H1 (cell line): ENCODE results near the gene MEIS3. TPM values are rescaled to one million over a fixed set of nuclear protein-coding genes. Genes with fewer than 3 reads are reported as not detected.
A peak's percentile ranks its signal among the peaks of the same experiment; 100 is the strongest.

Experiments used
- CTCF ChIA-PET: fragments of 300-600 bp; sonication (Branson Sonifier 250); formaldehyde crosslinking; loops from one replicate; lab custom pipeline; 2021; ENCODE audit not compliant: partially characterized antibody; lab: Charles Lee
- POLR2A ChIA-PET: fragments of 300-600 bp; sonication (Branson Sonifier 250); formaldehyde crosslinking; loops from one replicate; lab custom pipeline; 2021; ENCODE audit warnings: inconsistent platforms; ENCODE audit not compliant: partially characterized antibody; lab: Charles Lee
- DNase-seq, 2 experiments: peaks; one replicate each; pipeline versions ENCODE4 v3.0.0 to v3.0.0-alpha.2; 2010 to 2022; ENCODE audit warnings: low spot score in 2 of 2, low read depth in 1 of 2, mixed read lengths in 1 of 2
- FAIRE-seq: peaks from 2 replicates; lab custom pipeline; 2011; peaks lifted over from hg19 to GRCh38; lab: Jason Lieb, UNC
- H2AFZ ChIP-seq: 2 replicates; pipeline ENCODE4 v1.8.1; 2012; ENCODE audit warnings: low read length, inconsistent platforms
- H2AK5ac ChIP-seq: 2 replicates; pipeline ENCODE4 v1.6.1; 2013; ENCODE audit warnings: low read depth, low read length
- H2BK120ac ChIP-seq: replicated peaks from 2 replicates; pipeline ENCODE3; 2013; ENCODE audit warnings: low read depth, low read length, inconsistent platforms
- H2BK12ac ChIP-seq: 2 replicates; pipeline ENCODE4 v1.6.1; 2013; ENCODE audit warnings: low read depth, low read length
- H2BK15ac ChIP-seq: 2 replicates; pipeline ENCODE4 v1.6.1; 2013; ENCODE audit warnings: low read length
- H2BK20ac ChIP-seq: 2 replicates; pipeline ENCODE4 v1.6.1; 2013; ENCODE audit warnings: low read length
- H2BK5ac ChIP-seq: 2 replicates; pipeline ENCODE4 v1.6.1; 2013; ENCODE audit warnings: low read depth, low read length
- H3K14ac ChIP-seq: 2 replicates; pipeline ENCODE4 v1.6.1; 2013; ENCODE audit warnings: inconsistent platforms; ENCODE audit not compliant: insufficient read length
- H3K18ac ChIP-seq: 2 replicates; pipeline ENCODE4 v1.6.1; 2013; ENCODE audit warnings: low read length; ENCODE audit errors: extremely low read depth
- H3K23ac ChIP-seq: 2 replicates; pipeline ENCODE4 v1.6.1; 2013; ENCODE audit warnings: inconsistent platforms; ENCODE audit not compliant: insufficient read length
- H3K23me2 ChIP-seq: 2 replicates; pipeline ENCODE4 v1.6.1; 2013; ENCODE audit warnings: low read depth, low read length
- H3K27ac ChIP-seq: 2 replicates; pipeline ENCODE4 v1.6.1; 2011; ENCODE audit warnings: low read depth, low read length, inconsistent platforms
- H3K27me3 ChIP-seq, 4 experiments: replicated peaks in 1 of 4; 1 replicate in 1 of 4; 2 replicates in 3 of 4; pipeline versions ENCODE4 v1.6.1 to v1.8.1; 2011 to 2013; ENCODE audit warnings: low read length in 3 of 4, mild to moderate bottlenecking in 3 of 4, inconsistent platforms in 2 of 4, mixed read lengths in 2 of 4, moderate library complexity in 1 of 4; ENCODE audit not compliant: control insufficient read depth in 3 of 4, insufficient read depth in 3 of 4; ENCODE audit errors: extremely low read depth in 1 of 4
- H3K36me3 ChIP-seq, 4 experiments: 2 replicates each; pipeline versions ENCODE4 v1.6.1 to v1.8.1; 2011 to 2013; ENCODE audit warnings: mild to moderate bottlenecking in 4 of 4, low read length in 3 of 4, moderate library complexity in 2 of 4, control low read depth in 1 of 4, inconsistent platforms in 1 of 4; ENCODE audit not compliant: insufficient read depth in 4 of 4, control insufficient read depth in 2 of 4
- H3K4ac ChIP-seq: replicated peaks from 2 replicates; pipeline ENCODE3; 2013; ENCODE audit warnings: low read length, low read depth, mixed read lengths, inconsistent platforms; ENCODE audit not compliant: insufficient read length
- H3K4me1 ChIP-seq, 4 experiments: replicated peaks in 1 of 4; 1 replicate in 1 of 4; 2 replicates in 3 of 4; pipeline versions ENCODE4 v1.6.1 to v1.8.1; 2011 to 2013; ENCODE audit warnings: low read length in 3 of 4, inconsistent platforms in 2 of 4, mixed read lengths in 1 of 4; ENCODE audit not compliant: insufficient read depth in 4 of 4, control insufficient read depth in 3 of 4
- H3K4me2 ChIP-seq, 2 experiments: 2 replicates each; pipeline versions ENCODE4 v1.6.1 to v1.8.1; 2011 to 2013; ENCODE audit warnings: low read depth in 2 of 2, low read length in 2 of 2, control low read depth in 1 of 2, inconsistent platforms in 1 of 2, mild to moderate bottlenecking in 1 of 2; ENCODE audit not compliant: insufficient read depth in 1 of 2
- H3K4me3 ChIP-seq, 4 experiments: fragments of 200-600, 300-600 bp in 1 of 4; sonication (generic), shearing (Covaris generic), sonication (Bioruptor Twin) in 1 of 4; 2 replicates each; pipeline versions ENCODE4 v1.5.1 to v1.8.1; 2011 to 2016; ENCODE audit warnings: low read length in 4 of 4, low read depth in 3 of 4, control low read depth in 2 of 4, inconsistent platforms in 2 of 4, mild to moderate bottlenecking in 2 of 4, mixed read lengths in 1 of 4, moderate library complexity in 1 of 4; ENCODE audit not compliant: insufficient read depth in 2 of 4; ENCODE audit errors: extremely low read depth in 1 of 4
- H3K56ac ChIP-seq: replicated peaks from 2 replicates; pipeline ENCODE3; 2013; ENCODE audit warnings: low read depth, mild to moderate bottlenecking, mixed read lengths, low read length, inconsistent platforms; ENCODE audit not compliant: insufficient read length
- H3K79me1 ChIP-seq: 2 replicates; pipeline ENCODE4 v1.6.1; 2013; ENCODE audit warnings: low read depth, low read length, control low read depth
- H3K79me2 ChIP-seq, 2 experiments: 2 replicates each; pipeline versions ENCODE4 v1.6.1 to v1.8.1; 2012 to 2013; ENCODE audit warnings: low read length in 2 of 2, mild to moderate bottlenecking in 2 of 2, inconsistent platforms in 1 of 2; ENCODE audit not compliant: insufficient read depth in 2 of 2, control insufficient read depth in 1 of 2
- H3K9ac ChIP-seq, 4 experiments: replicated peaks in 1 of 4; 1 replicate in 1 of 4; 2 replicates in 3 of 4; pipeline versions ENCODE4 v1.6.1 to v1.8.1; 2011 to 2013; ENCODE audit warnings: low read depth in 3 of 4, low read length in 3 of 4, control low read depth in 2 of 4, mild to moderate bottlenecking in 2 of 4, moderate library complexity in 2 of 4, inconsistent platforms in 1 of 4; ENCODE audit errors: extremely low read depth in 1 of 4
- H3K9me3 ChIP-seq, 2 experiments: 2 replicates each; pipeline versions ENCODE4 v1.6.1 to v1.8.1; 2012 to 2013; ENCODE audit warnings: mild to moderate bottlenecking in 2 of 2, moderate library complexity in 2 of 2, control low read depth in 1 of 2, inconsistent platforms in 1 of 2, low read depth in 1 of 2, low read length in 1 of 2, mixed read lengths in 1 of 2; ENCODE audit not compliant: insufficient read depth in 2 of 2
- H4K20me1 ChIP-seq, 2 experiments: replicated peaks in 1 of 2; 2 replicates each; pipeline versions ENCODE3 to v1.8.1; 2011 to 2013; ENCODE audit warnings: inconsistent platforms in 2 of 2, low read length in 2 of 2, mild to moderate bottlenecking in 1 of 2; ENCODE audit not compliant: insufficient read depth in 2 of 2, control insufficient read depth in 1 of 2
- H4K5ac ChIP-seq: 2 replicates; pipeline ENCODE4 v1.6.1; 2013; ENCODE audit warnings: low read length, low read depth, mixed read lengths, inconsistent platforms; ENCODE audit not compliant: insufficient read length
- H4K8ac ChIP-seq: 2 replicates; pipeline ENCODE4 v1.8.0; 2013; ENCODE audit warnings: mild to moderate bottlenecking, moderate library complexity, low read length, inconsistent platforms; ENCODE audit not compliant: insufficient read depth; ENCODE audit errors: extremely low read depth
- H4K91ac ChIP-seq: replicated peaks from 2 replicates; pipeline ENCODE3; 2013; ENCODE audit warnings: low read length, mixed read lengths, inconsistent platforms; ENCODE audit not compliant: insufficient read length
- CBX5 ChIP-seq: fragments of 300-800, 300-1000 bp; sonication (generic); IDR thresholded peaks from 2 replicates; pipeline ENCODE4 v1.7.1; 2016; ENCODE audit warnings: antibody characterized with exemption, low read length, low read depth
- ZNF274 ChIP-seq: IDR thresholded peaks from 2 replicates; pipeline ENCODE4 v1.7.0; 2012; ENCODE audit warnings: low read length, borderline replicate concordance; ENCODE audit errors: extremely low read depth
- WGBS, 2 experiments: shearing (Covaris generic) in 1 of 2; methylation state at CpG; one replicate each; pipeline versions ENCODE4 v1.1.6 to v1.1.7; 2013 to 2015; ENCODE audit warnings: low lambda C conversion rate in 2 of 2, mixed read lengths in 2 of 2, inconsistent platforms in 1 of 2, low coverage in 1 of 2, missing lambda C conversion rate in 1 of 2; ENCODE audit not compliant: insufficient replicate concordance in 2 of 2, insufficient coverage in 1 of 2, insufficient read length in 1 of 2; ENCODE audit errors: extremely low coverage in 1 of 2, missing lambda C conversion rate in 1 of 2; 5-methylcytosine and 5-hydroxymethylcytosine counted together
- polyA plus RNA-seq, 7 experiments: library from polyadenylated mRNA; depleted of rRNA in 3 of 7; stranded (reverse) in 5 of 7; unstranded in 2 of 7; fragments of >200 nt in 5 of 7; fragments of 200-250 nt in 2 of 7; gene quantifications; 1 replicate in 5 of 7; 2 replicates in 1 of 7; 4 replicates in 1 of 7; pipeline versions ENCODE4 v1.2.1 to v1.2.3, GENCODE V29; 2011 to 2013; ENCODE audit warnings: missing spikeins in 2 of 7, mixed read lengths in 2 of 7
- total RNA-seq: library from RNA; stranded (reverse); fragmentation: NEBNext Ultra II Directional; extraction: Animal tissue kit (Norgen Biotek cat#: 25700); gene quantifications from 2 replicates; pipeline ENCODE4 v1.2.1, GENCODE V29; 2021
- TF ChIP-seq, protein P1 (sequence below): IDR thresholded peaks from 2 replicates; pipeline ENCODE4 v1.6.1; 2012; ENCODE audit warnings: inconsistent platforms

Gene MEIS3
- total and polyA plus RNA-seq, 2 of the 8 experiments (the other 6 are each of a cell fraction or from before 2014, with no cell fraction given) = 24.5 to 28.2 TPM

GRCh38 chr19:47415953-47416642 is 3.2 kb downstream of the MEIS3 start:
- Histone ChIP-seq H3K23ac (no peak overlapping the region), H4K20me1 (peaks cover 5 to 12% of the 10 kb centered on the region in 2 experiments), H3K36me3 (peaks cover 0 to 3% (median 0%) of the 10 kb centered on the region in 4 experiments; a peak in 1 of 8 replicates), H3K9me3 (no peaks in the 10 kb centered on the region), H2BK120ac (no peak overlapping the region), H4K5ac (no peak overlapping the region), H3K4me2 (no peak overlapping the region; a peak in 1 of 4 replicates), H3K18ac (no peak overlapping the region), H3K27me3 (peaks cover 20 to 51% (median 49%) of the 10 kb centered on the region in 4 experiments), H3K79me2 (no peaks in the 10 kb centered on the region), H2BK5ac (no peak overlapping the region), H3K9ac (no peak overlapping the region), H3K79me1 (no peaks in the 10 kb centered on the region), H3K14ac (no peak overlapping the region), H2BK20ac (no peak overlapping the region), H4K8ac (no peak overlapping the region), H2AK5ac (no peak overlapping the region; the same call in 1 of the 2 replicates), H2AFZ (no peak overlapping the region), H3K4me3 (no peak overlapping the region), H2BK15ac (no peak overlapping the region; the same call in 1 of the 2 replicates), H4K91ac (no peak overlapping the region), H3K23me2 (peaks cover 33% of the 10 kb centered on the region), H3K56ac (no peak overlapping the region), H3K4me1 (peaks cover 6 to 26% (median 15%) of the 10 kb centered on the region in 4 experiments), H3K27ac (no peak overlapping the region), H3K4ac (peak overlapping the region; percentile 69), H2BK12ac (0 out of 2 replicates have a peak overlapping the region, but pooled peaks have one; percentile 29)
- ChIA-PET CTCF (interaction anchor here (0.7 to 5.2 kb wide), 11 partner anchors 13 to 685 kb away, joined by 3 to 32 read pairs (median 4); no protein-coding TSS in a partner anchor), POLR2A (interaction anchor here (0.5 to 1.7 kb wide), 6 partner anchors 8 to 314 kb away, joined by 3 to 6 read pairs (median 4); partner anchors contain the start of gene DHX34)
- DNase-seq (no peak), FAIRE-seq (no peak)
- 85% methylated on average over 21 of the region's 21 CpGs; no CpG with 5 or more reads in 1 of the 2 experiments for WGBS, 2 experiments
- TF ChIP-seq ZNF274 = no peak
- TF ChIP-seq, protein P1, sequence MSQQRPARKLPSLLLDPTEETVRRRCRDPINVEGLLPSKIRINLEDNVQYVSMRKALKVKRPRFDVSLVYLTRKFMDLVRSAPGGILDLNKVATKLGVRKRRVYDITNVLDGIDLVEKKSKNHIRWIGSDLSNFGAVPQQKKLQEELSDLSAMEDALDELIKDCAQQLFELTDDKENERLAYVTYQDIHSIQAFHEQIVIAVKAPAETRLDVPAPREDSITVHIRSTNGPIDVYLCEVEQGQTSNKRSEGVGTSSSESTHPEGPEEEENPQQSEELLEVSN = no peak
- no peak for TF ChIP-seq CBX5
